ENCODE results near the gene TRAPPC2.
A peak's percentile ranks its signal among the peaks of the same experiment; 100 is the strongest.

TRAPPC2 gene

DNA sequence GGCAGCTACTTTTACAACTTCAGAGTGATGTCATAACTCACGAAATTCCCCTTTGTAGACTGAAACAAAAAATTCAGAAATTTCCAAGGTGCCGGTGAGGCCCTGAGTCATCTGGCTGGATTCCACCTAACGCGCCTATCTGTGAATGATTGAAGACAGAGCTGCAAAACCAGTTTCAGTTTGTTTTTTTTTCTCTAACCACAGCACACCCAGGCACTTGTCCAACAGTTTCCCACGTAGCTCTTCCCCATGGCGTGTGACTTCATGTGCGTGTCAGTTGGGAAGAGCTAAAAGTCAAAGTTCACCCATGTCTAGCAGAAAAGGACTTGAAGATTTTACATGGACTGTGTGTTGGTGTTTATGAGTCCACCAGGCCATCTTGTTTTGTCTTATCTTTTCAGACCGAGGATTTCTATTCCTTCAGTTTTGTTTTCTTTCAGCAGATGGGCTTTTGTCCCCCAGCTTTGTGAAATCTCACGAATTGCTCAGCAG lies 65.1 kb downstream of the TRAPPC2 start:
- peak in 1 of 2 experiments; percentile 33 for DNase-seq (ENCODE audit: low read depth in 2 of 2)

- no peak for DNase-seq (ENCODE audit: low read depth in 2 of 2)
These were observed 66.5 kb downstream of the TRAPPC2 start for GRCh38 chrX:13667919-13668318.

GRCh38 chrX:13666836-13667235 lies 67.6 kb downstream of the TRAPPC2 start:
- DNase-seq (ENCODE audit: low read depth in 2 of 2) = no peak

DNA sequence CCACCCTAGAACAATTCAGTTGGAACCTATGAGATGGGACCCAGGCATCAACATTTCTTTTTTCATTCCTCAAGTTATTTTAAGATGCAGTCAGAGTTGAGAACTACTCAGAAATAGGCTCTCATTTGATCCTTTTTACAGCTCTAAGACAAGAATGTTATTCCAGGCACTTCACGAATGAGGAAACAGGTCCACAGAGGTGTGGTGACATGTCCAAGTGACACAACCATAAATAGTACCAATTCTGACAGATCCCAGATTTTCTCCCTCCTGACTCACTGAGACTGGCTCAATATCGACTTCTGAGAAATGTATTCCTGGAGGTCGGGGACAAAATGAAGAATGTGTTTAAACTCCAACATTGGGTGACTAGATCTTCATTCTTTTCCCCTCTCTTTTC lies 70.4 kb downstream of the TRAPPC2 start:
- DNase-seq (ENCODE audit: low read depth in 2 of 2) = no peak

- DNase-seq (ENCODE audit: low read depth in 2 of 2) = no peak
These were observed 72.0 kb downstream of the TRAPPC2 start for GRCh38 chrX:13662355-13662791.

Measured in stimulated activated CD4-positive, alpha-beta T cell treated with anti-CD3 and anti-CD28 coated beads, Interleukin-12 subunit alpha, Interleukin-12 subunit beta, amount 100 ng/mL, for 24 hours (primary cell).